GM12801 (cell line): ENCODE data around the gene JUND.

ENCODE experiments used
- CTCF ChIP-seq: IDR thresholded peaks from one replicate; pipeline ENCODE4 v1.5.1; 2011; ENCODE audit warnings: control low read depth; ENCODE audit not compliant: insufficient read length; ENCODE audit errors: extremely low read depth

Gene JUND

GRCh38 chr19:18231775-18232174, 49.6 kb downstream of the JUND start:
- TF ChIP-seq CTCF, result no peak

GRCh38 chr19:18230941-18231734, 50.3 kb downstream of the JUND start:
- no peak for TF ChIP-seq CTCF

GRCh38 chr19:18229915-18230314, 51.5 kb downstream of the JUND start:
- TF ChIP-seq CTCF, result no peak
